Vagina (tissue), 2 donors: Measurements from ENCODE around the gene PSMB8. TPM values are rescaled to one million over a fixed set of nuclear protein-coding genes. Genes with fewer than 3 reads are reported as not detected.

Source experiments
- DNase-seq, 2 donors: peaks; one replicate each; pipeline ENCODE4 v3.0.0-alpha.2; 2017; ENCODE audit errors: extremely low spot score in 2 of 2
- H3K27ac ChIP-seq: fragments of 200-600 bp; sonication (generic); one replicate; pipeline ENCODE4 v1.5.1; 2019
- H3K27me3 ChIP-seq: fragments of 200-600 bp; sonication (generic); one replicate; pipeline ENCODE4 v1.5.1; 2019
- H3K36me3 ChIP-seq, 2 donors: fragments of 200-600 bp; sonication (generic); one replicate each; pipeline ENCODE4 v1.5.1; 2017 to 2019
- H3K4me1 ChIP-seq: fragments of 200-600 bp; sonication (generic); one replicate; pipeline ENCODE4 v1.5.1; 2019
- H3K4me3 ChIP-seq, 2 donors: fragments of 200-600 bp; sonication (generic); 1 replicate in 1 of 2; 2 replicates in 1 of 2; pipeline ENCODE4 v1.5.1; 2016 to 2019
- H3K9me3 ChIP-seq: fragments of 200-600 bp; sonication (generic); one replicate; pipeline ENCODE4 v1.5.1; 2019
- CTCF ChIP-seq, 3 experiments: fragments of 450-650 bp in 2 of 3; fragments of 200-600 bp in 1 of 3; sonication (generic) in 1 of 3; IDR thresholded peaks; one replicate each; pipeline ENCODE4 v1.5.1; 2017 to 2019; ENCODE audit warnings: antibody characterized with exemption in 3 of 3, mild to moderate bottlenecking in 2 of 3, moderate library complexity in 2 of 3
- POLR2A ChIP-seq, 2 donors: fragments of 450-650 bp; IDR thresholded peaks; one replicate each; pipeline ENCODE4 v1.6.1; 2017; ENCODE audit warnings: antibody characterized with exemption in 2 of 2, mild to moderate bottlenecking in 2 of 2, moderate library complexity in 2 of 2
- POLR2AphosphoS5 ChIP-seq, 2 donors: sonication (generic); formaldehyde crosslinking; IDR thresholded peaks; one replicate each; pipeline ENCODE4 v1.9.0; 2017; ENCODE audit warnings: antibody characterized with exemption in 2 of 2, mild to moderate bottlenecking in 2 of 2, low read depth in 1 of 2; ENCODE audit not compliant: insufficient read depth in 1 of 2
- intact Hi-C: fragments of 100-400 bp; cut with DNase I; formaldehyde crosslinking; loops from one replicate; pipeline ENCODE4 v1.15.1; 2023
- total RNA-seq: library from RNA; depleted of rRNA; stranded (reverse); fragments of >200 nt; gene quantifications from one replicate; pipeline ENCODE4 v1.2.3, GENCODE V29; 2016

Gene PSMB8
- total RNA-seq, 1 donor from 2014 or later, result 31.9 TPM

DNA sequence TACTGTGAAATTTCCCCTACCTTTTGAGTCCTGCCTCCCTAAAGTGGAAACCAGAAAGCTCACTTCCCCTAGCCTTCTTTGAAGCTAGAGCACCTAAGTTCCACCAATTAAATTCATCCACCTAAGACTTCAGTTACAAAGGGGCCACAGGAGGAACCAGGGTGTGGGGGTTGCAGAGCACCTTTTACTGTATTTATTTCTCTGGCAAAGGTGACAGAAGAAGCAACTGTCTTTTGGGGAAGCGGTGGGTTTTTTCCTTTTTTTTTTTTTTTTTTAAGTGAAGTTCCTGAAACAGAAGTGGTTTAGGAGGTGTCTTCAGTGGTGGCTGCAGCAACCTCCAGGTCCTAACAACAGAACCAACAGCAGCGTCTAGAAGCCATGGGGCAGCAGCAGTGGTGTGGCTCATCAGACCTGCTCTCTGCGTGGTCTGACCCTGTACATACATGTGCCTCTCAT is 23.2 kb upstream of the PSMB8 start:
- Histone ChIP-seq H3K27ac (no peak overlapping the region), H3K4me3 (no peak overlapping the region), H3K9me3 (no peaks in the 10 kb centered on the region), H3K27me3 (no peaks in the 10 kb centered on the region), H3K4me1 (no peaks in the 10 kb centered on the region), H3K36me3 (no peaks in the 10 kb centered on the region)
- intact Hi-C loops, result loop anchor here (5.0 kb wide), 1 partner anchor 40 kb away; no protein-coding TSS in a partner anchor
- no peak for DNase-seq
- TF ChIP-seq CTCF (IDR thresholded peaks at IDR 0.05) (no peak), POLR2AphosphoS5 (IDR thresholded peaks at IDR 0.05; ENCODE audit: insufficient read depth in 1 of 2, low read depth in 1 of 2) (no peak), POLR2A (IDR thresholded peaks at IDR 0.05) (no peak)

DNA sequence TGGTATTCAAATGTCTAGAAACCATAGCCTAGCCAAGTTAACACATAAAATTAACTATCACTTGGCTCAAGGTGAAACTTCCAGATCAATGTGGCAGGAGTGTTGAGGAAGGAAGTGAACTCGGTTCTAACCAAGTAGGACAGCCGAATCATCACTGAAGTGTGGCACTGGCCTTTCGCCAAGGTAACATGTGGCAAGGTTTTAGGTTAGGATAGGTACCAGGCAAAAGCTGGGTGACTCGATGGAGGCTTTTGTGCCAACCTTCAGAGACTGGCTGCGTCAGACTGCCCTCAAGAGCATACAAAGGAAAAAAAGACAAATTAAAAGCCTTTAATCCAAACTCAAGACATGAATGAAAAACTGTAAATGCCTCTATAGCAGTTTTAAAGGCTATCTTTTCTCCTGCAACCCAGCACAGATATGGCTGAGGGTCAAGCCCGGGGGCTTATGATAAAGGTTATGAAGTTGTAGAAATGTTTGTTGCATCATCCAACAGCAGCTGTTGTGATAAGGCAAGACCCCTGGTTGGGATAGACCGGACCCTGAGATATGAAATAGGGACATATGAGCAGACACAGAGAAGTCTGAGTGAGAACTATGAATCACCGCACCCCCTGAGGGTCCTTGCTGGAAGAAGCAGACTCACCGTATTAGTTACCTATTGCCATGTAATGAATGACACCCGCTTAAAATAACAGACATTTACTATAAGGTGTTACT is 22.0 kb upstream of the PSMB8 start:
- Histone ChIP-seq H3K27me3 (no peaks in the 10 kb centered on the region), H3K4me1 (no peaks in the 10 kb centered on the region), H3K9me3 (no peaks in the 10 kb centered on the region), H3K36me3 (no peaks in the 10 kb centered on the region), H3K4me3 (no peak overlapping the region), H3K27ac (no peak overlapping the region)
- TF ChIP-seq CTCF (IDR thresholded peaks at IDR 0.05) (no peak), POLR2A (IDR thresholded peaks at IDR 0.05) (no peak), POLR2AphosphoS5 (IDR thresholded peaks at IDR 0.05; ENCODE audit: insufficient read depth in 1 of 2, low read depth in 1 of 2) (no peak)
- no peak for DNase-seq
- intact Hi-C loops, result loop anchor here (5.0 kb wide), 1 partner anchor 39 kb away; no protein-coding TSS in a partner anchor

DNA sequence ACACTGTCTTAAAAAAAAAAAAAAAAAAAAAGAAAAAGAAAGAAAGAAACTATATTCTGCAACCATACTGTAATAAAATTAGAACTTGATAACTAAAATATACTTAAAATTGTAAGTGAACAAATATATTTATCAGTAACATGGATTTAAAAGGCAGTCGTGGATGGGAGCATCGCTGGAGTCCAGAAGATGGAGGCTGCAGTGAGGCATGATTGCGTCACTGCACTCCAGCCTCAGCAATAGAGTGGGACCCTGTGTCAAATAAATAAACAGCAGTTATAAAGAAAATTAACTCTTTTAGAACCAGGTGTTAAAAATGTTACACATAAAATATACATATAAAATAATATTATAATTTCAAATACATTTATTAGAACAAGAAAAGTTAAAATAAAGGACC is 18.9 kb upstream of the PSMB8 start:
- H3K4me3 ChIP-seq, result no peak overlapping the region
- no peaks in the 10 kb centered on the region for H3K4me1 ChIP-seq
- no peak for DNase-seq
- H3K36me3 ChIP-seq, result peaks cover 0 to 20% of the 10 kb centered on the region in 2 donors
- no peak overlapping the region for H3K27ac ChIP-seq
- H3K27me3 ChIP-seq, result no peaks in the 10 kb centered on the region
- intact Hi-C loops, result no loop called here
- TF ChIP-seq CTCF (IDR thresholded peaks at IDR 0.05), result no peak
- no peak for TF ChIP-seq POLR2AphosphoS5 (IDR thresholded peaks at IDR 0.05; ENCODE audit: insufficient read depth in 1 of 2, low read depth in 1 of 2)
- no peak for TF ChIP-seq POLR2A (IDR thresholded peaks at IDR 0.05)
- H3K9me3 ChIP-seq, result no peaks in the 10 kb centered on the region

- no peaks in the 10 kb centered on the region for H3K4me1 ChIP-seq
- no peaks in the 10 kb centered on the region for H3K27me3 ChIP-seq
- no peaks in the 10 kb centered on the region for H3K9me3 ChIP-seq
- H3K27ac ChIP-seq, result no peak overlapping the region
- no peak for DNase-seq
- TF ChIP-seq CTCF (IDR thresholded peaks at IDR 0.05), result no peak
- no peak for TF ChIP-seq POLR2AphosphoS5 (IDR thresholded peaks at IDR 0.05; ENCODE audit: insufficient read depth in 1 of 2, low read depth in 1 of 2)
- TF ChIP-seq POLR2A (IDR thresholded peaks at IDR 0.05), result no peak
- intact Hi-C loops, result no loop called here
- H3K4me3 ChIP-seq, result no peak overlapping the region
- peaks cover 0 to 23% of the 10 kb centered on the region in 2 donors for H3K36me3 ChIP-seq
Observed at GRCh38 chr6:32860674-32861073, 16.8 kb upstream of the PSMB8 start.

DNA sequence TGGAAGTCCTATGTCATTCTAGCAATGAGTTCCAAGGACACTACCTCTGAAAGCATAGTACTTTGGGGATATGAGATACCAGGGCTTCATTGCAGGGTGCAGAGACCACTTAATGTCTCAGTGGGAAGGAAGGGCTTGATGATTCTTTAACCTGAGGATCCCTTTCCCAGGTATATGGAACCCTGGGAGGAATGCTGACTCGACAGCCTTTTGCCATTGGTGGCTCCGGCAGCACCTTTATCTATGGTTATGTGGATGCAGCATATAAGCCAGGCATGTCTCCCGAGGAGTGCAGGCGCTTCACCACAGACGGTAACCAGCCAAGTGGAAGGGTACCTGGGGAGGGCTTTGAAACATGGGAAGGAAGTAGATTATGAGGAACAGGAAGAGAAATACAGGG is 14.3 kb upstream of the PSMB8 start:
- TF ChIP-seq CTCF (IDR thresholded peaks at IDR 0.05) (no peak), POLR2A (IDR thresholded peaks at IDR 0.05) (no peak), POLR2AphosphoS5 (IDR thresholded peaks at IDR 0.05; ENCODE audit: insufficient read depth in 1 of 2, low read depth in 1 of 2) (no peak)
- Histone ChIP-seq H3K27me3 (no peaks in the 10 kb centered on the region), H3K36me3 (peaks cover 0 to 23% of the 10 kb centered on the region in 2 donors), H3K4me3 (no peak overlapping the region), H3K27ac (no peak overlapping the region), H3K9me3 (no peaks in the 10 kb centered on the region), H3K4me1 (peaks cover 12% of the 10 kb centered on the region)
- no peak for DNase-seq
- intact Hi-C loops, result no loop called here
